ENCODE results near the gene SCAMP2. TPM values are rescaled to one million over a fixed set of nuclear protein-coding genes. Genes with fewer than 3 reads are reported as not detected.

SCAMP2 gene
- total and polyA plus RNA-seq, 2 donors (not counting 1 experiment from before 2014, with no cell fraction given) = 85.1 to 105 TPM

DNA sequence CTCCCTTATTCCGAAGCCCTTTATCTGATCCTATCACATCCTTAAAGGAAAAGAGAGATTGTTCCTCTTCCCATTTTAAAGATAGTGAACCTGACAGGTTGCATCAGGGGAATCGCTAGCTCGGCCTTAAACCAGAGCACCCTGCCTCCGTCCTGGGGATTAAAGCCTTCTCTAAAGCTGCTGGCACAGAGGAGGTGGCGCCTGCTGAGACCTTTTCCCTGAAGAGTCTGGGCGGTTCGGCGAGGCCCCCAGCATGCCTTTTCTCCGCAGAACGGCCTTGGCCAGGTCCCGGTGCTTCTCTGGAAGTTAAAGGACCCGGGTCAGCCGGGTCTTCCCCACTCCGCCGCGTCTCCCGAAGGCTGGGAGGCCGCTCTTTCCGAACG lies 32.9 kb upstream of the SCAMP2 start:
- Mint-ChIP-seq H3K9me3 (ENCODE audit: insufficient read depth) (no peaks in the 10 kb centered on the region), H3K27me3 (no peaks in the 10 kb centered on the region), H3K4me3 (peak overlapping the region; percentile 98), H3K4me1 (peaks cover 48% of the 10 kb centered on the region), H3K27ac (peak overlapping the region; percentile 67)
- no peak for TF ChIP-seq EZH2 (IDR thresholded peaks at IDR 0.05; ENCODE audit: borderline replicate concordance, insufficient read depth, low read depth, low read length, poor library complexity, severe bottlenecking)
- TF ChIP-seq, protein P1, sequence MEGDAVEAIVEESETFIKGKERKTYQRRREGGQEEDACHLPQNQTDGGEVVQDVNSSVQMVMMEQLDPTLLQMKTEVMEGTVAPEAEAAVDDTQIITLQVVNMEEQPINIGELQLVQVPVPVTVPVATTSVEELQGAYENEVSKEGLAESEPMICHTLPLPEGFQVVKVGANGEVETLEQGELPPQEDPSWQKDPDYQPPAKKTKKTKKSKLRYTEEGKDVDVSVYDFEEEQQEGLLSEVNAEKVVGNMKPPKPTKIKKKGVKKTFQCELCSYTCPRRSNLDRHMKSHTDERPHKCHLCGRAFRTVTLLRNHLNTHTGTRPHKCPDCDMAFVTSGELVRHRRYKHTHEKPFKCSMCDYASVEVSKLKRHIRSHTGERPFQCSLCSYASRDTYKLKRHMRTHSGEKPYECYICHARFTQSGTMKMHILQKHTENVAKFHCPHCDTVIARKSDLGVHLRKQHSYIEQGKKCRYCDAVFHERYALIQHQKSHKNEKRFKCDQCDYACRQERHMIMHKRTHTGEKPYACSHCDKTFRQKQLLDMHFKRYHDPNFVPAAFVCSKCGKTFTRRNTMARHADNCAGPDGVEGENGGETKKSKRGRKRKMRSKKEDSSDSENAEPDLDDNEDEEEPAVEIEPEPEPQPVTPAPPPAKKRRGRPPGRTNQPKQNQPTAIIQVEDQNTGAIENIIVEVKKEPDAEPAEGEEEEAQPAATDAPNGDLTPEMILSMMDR (IDR thresholded peaks at IDR 0.05) = no peak
- WGBS (ENCODE audit: insufficient coverage) = 0% methylated on average over 20 of the region's 20 CpGs
- Histone ChIP-seq H4K20me1 (ENCODE audit: control insufficient read depth, insufficient read depth, low read length, poor library complexity, severe bottlenecking) (peaks cover 6% of the 10 kb centered on the region), H3K4me1 (ENCODE audit: control insufficient read depth in 2 of 2, insufficient read depth in 2 of 2, low read length in 2 of 2) (peaks cover 24 to 28% of the 10 kb centered on the region in 2 donors), H3K9ac (ENCODE audit: low read length) (peak overlapping the region; percentile 83), H3K27me3 (replicated peaks in 1 of 4; ENCODE audit: control extremely low read depth in 1 of 4, control insufficient read depth in 3 of 4, insufficient read depth in 4 of 4, low read length in 3 of 4) (no peaks in the 10 kb centered on the region), H2AFZ (ENCODE audit: insufficient read depth, low read depth, low read length, poor library complexity, severe bottlenecking) (peak overlapping the region; percentile 97), H3K79me2 (ENCODE audit: control insufficient read depth, insufficient read depth, low read length) (peaks cover 14% of the 10 kb centered on the region), H3K4me3 (ENCODE audit: control extremely low read depth in 1 of 5, extremely low read depth in 1 of 5, insufficient read depth in 1 of 5, low read depth in 2 of 5, low read length in 4 of 5) (peak overlapping the region; percentile 72 to 89 (median 85)), H3K4me2 (replicated peaks; ENCODE audit: low read depth, low read length, poor library complexity, severe bottlenecking) (peak overlapping the region; percentile 89), H3K36me3 (replicated peaks in 1 of 2; ENCODE audit: control extremely low read depth in 1 of 2, control insufficient read depth in 1 of 2, extremely low read depth in 1 of 2, insufficient read depth in 2 of 2, low read length in 1 of 2) (peaks cover 0 to 32% of the 10 kb centered on the region in 2 experiments), H3K9me3 (ENCODE audit: control extremely low read depth in 1 of 3, control insufficient read depth in 2 of 3, insufficient read depth in 1 of 3, low read length in 2 of 3) (no peaks in the 10 kb centered on the region), H3K27ac (ENCODE audit: low read length in 2 of 2) (peak overlapping the region; percentile 14 to 79)
- ATAC-seq (ENCODE audit: low read depth) = peak; percentile 11
- CTCF ChIA-PET = interaction anchor here (0.6 to 1.9 kb wide), 14 partner anchors 8 to 269 kb away, joined by 3 to 12 read pairs (median 4); partner anchors contain the start of gene COX5A
- intact Hi-C loops (cut with micrococcal nuclease) = loop anchor here (1.0 kb wide), 4 partner anchors 17 to 63 kb away; partner anchors contain the start of genes COX5A, SCAMP2 and ULK3
- no peak for DNase-seq
- POLR2A ChIA-PET = interaction anchor here (0.6 to 1.9 kb wide), 4 partner anchors 11 to 268 kb away, joined by 3 to 8 read pairs (median 4); partner anchors contain the start of gene MPI

DNA sequence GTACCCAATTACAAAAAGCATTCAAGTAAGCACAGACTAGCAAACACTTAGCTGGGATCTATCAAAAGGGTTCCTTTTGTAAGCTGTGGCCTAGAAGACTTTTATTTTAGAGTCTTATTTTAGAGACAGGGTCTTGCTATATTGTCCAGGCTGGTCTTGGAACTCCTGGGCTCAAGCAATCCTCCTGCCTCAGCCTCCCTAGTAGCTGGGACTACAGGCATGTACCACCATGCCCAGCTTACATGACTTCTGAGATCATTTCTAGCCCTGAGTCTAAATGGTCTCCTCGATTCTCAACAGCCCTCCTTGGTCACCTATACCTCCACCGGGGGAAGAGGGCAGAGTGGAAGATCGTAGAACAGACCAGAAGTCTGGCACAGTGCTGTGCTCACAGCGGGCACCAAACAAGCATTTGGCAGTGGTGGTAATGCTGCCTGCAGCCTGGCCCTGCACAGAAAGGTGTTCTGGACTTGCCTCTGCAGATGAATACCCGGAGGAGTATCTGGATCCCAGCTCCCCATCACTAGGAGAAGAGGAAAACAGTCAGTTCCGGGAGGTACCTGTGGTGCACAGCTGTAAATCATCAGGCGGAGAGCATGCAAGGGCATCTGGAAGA lies 31.1 kb upstream of the SCAMP2 start:
- Histone ChIP-seq H3K4me2 (replicated peaks; ENCODE audit: low read depth, low read length, poor library complexity, severe bottlenecking) (no peak overlapping the region), H3K36me3 (replicated peaks in 1 of 2; ENCODE audit: control extremely low read depth in 1 of 2, control insufficient read depth in 1 of 2, extremely low read depth in 1 of 2, insufficient read depth in 2 of 2, low read length in 1 of 2) (peaks cover 0 to 46% of the 10 kb centered on the region in 2 experiments), H3K4me1 (ENCODE audit: control insufficient read depth in 2 of 2, insufficient read depth in 2 of 2, low read length in 2 of 2) (peaks cover 24 to 31% of the 10 kb centered on the region in 2 donors), H3K9me3 (ENCODE audit: control extremely low read depth in 1 of 3, control insufficient read depth in 2 of 3, insufficient read depth in 1 of 3, low read length in 2 of 3) (no peaks in the 10 kb centered on the region), H3K27ac (ENCODE audit: low read length in 2 of 2) (no peak overlapping the region), H4K20me1 (ENCODE audit: control insufficient read depth, insufficient read depth, low read length, poor library complexity, severe bottlenecking) (peaks cover 7% of the 10 kb centered on the region), H2AFZ (ENCODE audit: insufficient read depth, low read depth, low read length, poor library complexity, severe bottlenecking) (no peak overlapping the region), H3K9ac (ENCODE audit: low read length) (no peak overlapping the region), H3K4me3 (ENCODE audit: control extremely low read depth in 1 of 5, extremely low read depth in 1 of 5, insufficient read depth in 1 of 5, low read depth in 2 of 5, low read length in 4 of 5) (no peak overlapping the region), H3K79me2 (ENCODE audit: control insufficient read depth, insufficient read depth, low read length) (peaks cover 14% of the 10 kb centered on the region), H3K27me3 (replicated peaks in 1 of 4; ENCODE audit: control extremely low read depth in 1 of 4, control insufficient read depth in 3 of 4, insufficient read depth in 4 of 4, low read length in 3 of 4) (no peaks in the 10 kb centered on the region)
- no peak for ATAC-seq (ENCODE audit: low read depth)
- intact Hi-C loops (cut with micrococcal nuclease) = no loop called here
- Mint-ChIP-seq H3K9me3 (ENCODE audit: insufficient read depth) (no peaks in the 10 kb centered on the region), H3K4me3 (no peak overlapping the region), H3K4me1 (peaks cover 51% of the 10 kb centered on the region), H3K27me3 (no peaks in the 10 kb centered on the region), H3K27ac (peak overlapping the region; percentile 67)
- no peak for DNase-seq
- no peak for TF ChIP-seq EZH2 (IDR thresholded peaks at IDR 0.05; ENCODE audit: borderline replicate concordance, insufficient read depth, low read depth, low read length, poor library complexity, severe bottlenecking)
- TF ChIP-seq, protein P1 (IDR thresholded peaks at IDR 0.05) = no peak
- 97% methylated on average over 6 of the region's 7 CpGs for WGBS (ENCODE audit: insufficient coverage)
- CTCF ChIA-PET = interaction anchor here (1.2 to 7.2 kb wide), 4 partner anchors 55 to 270 kb away, joined by 3 to 108 read pairs (median 48); no protein-coding TSS in a partner anchor
- POLR2A ChIA-PET = interaction anchor here (0.7 kb wide), 1 partner anchor 34 kb away, joined by 3 read pairs; no protein-coding TSS in a partner anchor

Measured in B cell (primary cell).